Right renal cortex interstitium (tissue), 3 donors: ENCODE measurements around the gene TAF11L13. TPM values are rescaled to one million over a fixed set of nuclear protein-coding genes. Genes with fewer than 3 reads are reported as not detected.

Experiments used
- DNase-seq, 3 donors: peaks; one replicate each; pipeline ENCODE4 v3.0.0-alpha.2; 2013; ENCODE audit warnings: low read depth in 3 of 3, low spot score in 2 of 3
- polyA plus RNA-seq, 3 donors: library from polyadenylated mRNA; unstranded; fragments of 120-200 nt; gene quantifications; one replicate each; pipeline ENCODE4 v1.2.1, GENCODE V29; 2013; ENCODE audit not compliant: insufficient read length in 3 of 3

Gene TAF11L13
- polyA plus RNA-seq, 3 donors: not detected

DNA sequence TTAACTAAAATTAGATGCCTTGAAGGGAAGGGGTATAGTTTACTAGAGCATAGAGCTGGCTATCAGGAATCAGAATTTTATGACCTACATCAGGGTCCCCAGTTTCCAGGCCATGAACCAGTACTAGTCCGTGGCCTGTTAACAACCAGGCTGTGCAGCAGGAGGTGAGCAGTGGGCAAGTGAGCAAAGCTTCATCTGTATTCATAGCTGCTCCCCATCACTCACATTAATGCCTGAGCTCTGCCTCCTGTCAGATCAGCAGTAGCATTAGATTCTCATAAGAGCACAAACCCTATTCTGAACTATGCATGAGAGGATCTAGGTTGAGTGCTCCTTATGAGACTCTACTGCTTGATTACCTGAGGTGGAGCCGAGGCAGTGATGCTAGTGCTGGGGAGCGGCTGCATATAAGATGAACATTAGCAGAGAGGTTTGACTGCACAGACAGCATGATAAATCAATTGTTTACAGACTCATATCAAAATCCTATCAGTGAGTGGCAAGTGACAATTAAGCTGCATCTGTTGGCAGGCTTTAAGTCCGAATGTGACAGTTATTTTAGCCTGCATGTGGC, 47.0 kb downstream of the TAF11L13 start:
- DNase-seq: no peak

GRCh38 chr5:17679597-17680203, 47.8 kb downstream of the TAF11L13 start:
- DNase-seq: no peak

GRCh38 chr5:17680737-17681136, 48.8 kb downstream of the TAF11L13 start:
- no peak for DNase-seq

Other genes with a start within 250 kb of the TAF11L13 start
- gene TAF11L2, start 133.9 kb upstream of the TAF11L13 start, polyA plus RNA-seq: not detected
- gene TAF11L3, start 113.7 kb upstream of the TAF11L13 start, polyA plus RNA-seq: not detected
- not detected for gene TAF11L4, start 110.3 kb upstream of the TAF11L13 start, polyA plus RNA-seq
- not detected for gene TAF11L5, start 106.9 kb upstream of the TAF11L13 start, polyA plus RNA-seq
- not detected for gene TAF11L6, start 103.4 kb upstream of the TAF11L13 start, polyA plus RNA-seq
- not detected for gene TAF11L7, start 46.3 kb upstream of the TAF11L13 start, polyA plus RNA-seq
- not detected for gene TAF11L8, start 41.1 kb upstream of the TAF11L13 start, polyA plus RNA-seq
- gene TAF11L9, start 37.7 kb upstream of the TAF11L13 start, polyA plus RNA-seq: not detected
- gene TAF11L10, start 34.3 kb upstream of the TAF11L13 start, polyA plus RNA-seq: not detected
- gene TAF11L11, start 27.9 kb upstream of the TAF11L13 start, polyA plus RNA-seq: not detected
- gene TAF11L12, start 21.7 kb upstream of the TAF11L13 start, polyA plus RNA-seq: not detected
- gene TAF11L14, start 2.4 kb downstream of the TAF11L13 start, polyA plus RNA-seq: not detected